Keratinocyte (primary cell): ENCODE results near the gene CLEC9A. TPM values are rescaled to one million over a fixed set of nuclear protein-coding genes. Genes with fewer than 3 reads are reported as not detected.

ENCODE experiments used
- DNase-seq: peaks from one replicate; pipeline ENCODE4 v3.0.0-alpha.2; 2011; ENCODE audit warnings: low read depth, missing footprints, low spot score
- FAIRE-seq: peaks from 2 replicates; lab custom pipeline; 2011; peaks lifted over from hg19 to GRCh38; lab: Jason Lieb, UNC
- H2AFZ ChIP-seq: 2 replicates; pipeline ENCODE4 v1.6.0; 2012; ENCODE audit warnings: low read length, control low read depth, inconsistent platforms; ENCODE audit not compliant: control insufficient read depth
- H3K27ac ChIP-seq: 2 replicates; pipeline ENCODE4 v1.5.1; 2011; ENCODE audit warnings: low read length; ENCODE audit not compliant: control insufficient read depth, insufficient read depth
- H3K27me3 ChIP-seq: 3 replicates; pipeline ENCODE4 v1.6.0; 2011; ENCODE audit warnings: low read length; ENCODE audit not compliant: control insufficient read depth, insufficient read depth; ENCODE audit errors: extremely low read depth
- H3K36me3 ChIP-seq, 2 experiments: 2 replicates in 1 of 2; 3 replicates in 1 of 2; pipeline ENCODE4 v1.5.1; 2011; ENCODE audit warnings: low read length in 2 of 2, mild to moderate bottlenecking in 1 of 2; ENCODE audit not compliant: control insufficient read depth in 2 of 2, insufficient read depth in 2 of 2; ENCODE audit errors: extremely low read depth in 1 of 2
- H3K4me1 ChIP-seq: 3 replicates; pipeline ENCODE4 v1.5.1; 2011; ENCODE audit warnings: low read length; ENCODE audit not compliant: control insufficient read depth, insufficient read depth; ENCODE audit errors: extremely low read depth
- H3K4me2 ChIP-seq: 3 replicates; pipeline ENCODE4 v1.6.0; 2011; ENCODE audit warnings: low read depth, low read length; ENCODE audit not compliant: control insufficient read depth, insufficient read depth; ENCODE audit errors: extremely low read depth
- H3K4me3 ChIP-seq, 3 experiments: fragments of 200-600 bp in 1 of 3; sonication (generic) in 1 of 3; 2 replicates in 2 of 3; 3 replicates in 1 of 3; pipeline ENCODE4 v1.5.1; 2011 to 2016; ENCODE audit warnings: low read length in 3 of 3, mild to moderate bottlenecking in 3 of 3, control low read depth in 2 of 3, inconsistent platforms in 1 of 3, low read depth in 1 of 3, mixed read lengths in 1 of 3, mixed run types in 1 of 3, moderate library complexity in 1 of 3; ENCODE audit not compliant: control insufficient read depth in 2 of 3, insufficient read depth in 2 of 3; ENCODE audit errors: extremely low read depth in 1 of 3
- H3K79me2 ChIP-seq: 2 replicates; pipeline ENCODE4 v1.6.0; 2012; ENCODE audit warnings: low read length; ENCODE audit not compliant: control insufficient read depth, insufficient read depth
- H3K9ac ChIP-seq: 3 replicates; pipeline ENCODE4 v1.6.0; 2011; ENCODE audit warnings: low read length; ENCODE audit not compliant: control insufficient read depth, insufficient read depth; ENCODE audit errors: extremely low read depth
- H3K9me1 ChIP-seq: 3 replicates; pipeline ENCODE4 v1.6.0; 2011; ENCODE audit warnings: low read length; ENCODE audit not compliant: control insufficient read depth, insufficient read depth; ENCODE audit errors: extremely low read depth
- H3K9me3 ChIP-seq: 2 replicates; pipeline ENCODE4 v1.5.1; 2012; ENCODE audit warnings: low read depth, low read length; ENCODE audit not compliant: control insufficient read depth
- H4K20me1 ChIP-seq: 3 replicates; pipeline ENCODE4 v1.6.0; 2011; ENCODE audit warnings: low read length; ENCODE audit not compliant: control insufficient read depth, insufficient read depth; ENCODE audit errors: extremely low read depth
- EZH2 ChIP-seq: IDR thresholded peaks from one replicate; pipeline ENCODE4 v1.6.1; 2012; ENCODE audit warnings: inconsistent platforms, mild to moderate bottlenecking, low read length, moderate library complexity
- dilution Hi-C: fragments of 300-500 bp; cut with MboI; formaldehyde crosslinking; loops from one replicate; pipeline ENCODE4 v1.7.0; 2020; ENCODE audit warnings: low sequenced_read_pairs; ENCODE audit not compliant: extremely low pct_ligation_motif_present
- polyA plus RNA-seq, 5 experiments: library from polyadenylated mRNA; depleted of rRNA in 3 of 5; stranded (reverse) in 3 of 5; stranded (forward) in 1 of 5; unstranded in 1 of 5; fragments of >200 nt; gene quantifications; 1 replicate in 1 of 5; 2 replicates in 3 of 5; 3 replicates in 1 of 5; pipeline versions ENCODE4 v1.2.1 to v1.2.3, GENCODE V29; 2011 to 2012; ENCODE audit warnings: missing spikeins in 2 of 5, low read depth in 1 of 5, low replicate concordance in 1 of 5
- TF ChIP-seq, protein P1 (sequence below), 3 experiments: IDR thresholded peaks in 1 of 3; conservative IDR thresholded peaks in 1 of 3; optimal IDR thresholded peaks in 1 of 3; 2 replicates in 2 of 3; 3 replicates in 1 of 3; pipeline versions ENCODE3 to v1.5.1; 2011; ENCODE audit warnings: low read length in 3 of 3, mild to moderate bottlenecking in 3 of 3, moderate library complexity in 2 of 3, control low read depth in 1 of 3, inconsistent platforms in 1 of 3; ENCODE audit not compliant: insufficient read depth in 2 of 3; ENCODE audit errors: extremely low read depth in 1 of 3

Gene CLEC9A
- polyA plus RNA-seq, 1 donor (not counting 4 experiments of a cell fraction or from before 2014, with no cell fraction given): not detected

DNA sequence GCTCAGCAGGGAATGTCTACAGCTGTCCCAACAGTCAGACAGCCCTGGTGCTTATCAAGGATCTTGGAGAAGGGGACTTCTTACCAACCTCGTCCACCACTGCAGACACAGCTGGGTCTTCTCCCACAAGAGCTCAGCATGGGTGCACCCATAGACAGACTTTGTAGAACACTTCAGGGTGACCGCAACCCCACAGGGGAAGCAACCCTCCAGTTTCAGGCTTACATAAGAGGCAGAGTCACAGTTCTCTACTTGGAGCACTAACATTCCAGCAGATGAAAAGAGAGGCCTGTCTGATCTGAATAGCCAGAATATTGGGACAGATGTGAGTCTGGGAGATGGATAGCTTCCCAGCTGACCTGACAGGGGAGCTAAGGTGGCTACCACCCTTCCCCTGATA, 71.8 kb downstream of the CLEC9A start:
- Histone ChIP-seq H3K9me1 (no peaks in the 10 kb centered on the region), H3K27ac (no peak overlapping the region), H3K4me1 (no peaks in the 10 kb centered on the region), H3K9me3 (no peaks in the 10 kb centered on the region), H3K27me3 (no peaks in the 10 kb centered on the region), H3K4me3 (no peak overlapping the region), H3K36me3 (no peaks in the 10 kb centered on the region), H2AFZ (no peak overlapping the region), H3K9ac (no peak overlapping the region), H4K20me1 (no peaks in the 10 kb centered on the region), H3K4me2 (no peak overlapping the region), H3K79me2 (no peaks in the 10 kb centered on the region)
- TF ChIP-seq, protein P1, sequence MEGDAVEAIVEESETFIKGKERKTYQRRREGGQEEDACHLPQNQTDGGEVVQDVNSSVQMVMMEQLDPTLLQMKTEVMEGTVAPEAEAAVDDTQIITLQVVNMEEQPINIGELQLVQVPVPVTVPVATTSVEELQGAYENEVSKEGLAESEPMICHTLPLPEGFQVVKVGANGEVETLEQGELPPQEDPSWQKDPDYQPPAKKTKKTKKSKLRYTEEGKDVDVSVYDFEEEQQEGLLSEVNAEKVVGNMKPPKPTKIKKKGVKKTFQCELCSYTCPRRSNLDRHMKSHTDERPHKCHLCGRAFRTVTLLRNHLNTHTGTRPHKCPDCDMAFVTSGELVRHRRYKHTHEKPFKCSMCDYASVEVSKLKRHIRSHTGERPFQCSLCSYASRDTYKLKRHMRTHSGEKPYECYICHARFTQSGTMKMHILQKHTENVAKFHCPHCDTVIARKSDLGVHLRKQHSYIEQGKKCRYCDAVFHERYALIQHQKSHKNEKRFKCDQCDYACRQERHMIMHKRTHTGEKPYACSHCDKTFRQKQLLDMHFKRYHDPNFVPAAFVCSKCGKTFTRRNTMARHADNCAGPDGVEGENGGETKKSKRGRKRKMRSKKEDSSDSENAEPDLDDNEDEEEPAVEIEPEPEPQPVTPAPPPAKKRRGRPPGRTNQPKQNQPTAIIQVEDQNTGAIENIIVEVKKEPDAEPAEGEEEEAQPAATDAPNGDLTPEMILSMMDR (optimal IDR thresholded peaks at IDR 0.05 in 1 of 3, IDR thresholded peaks at IDR 0.05 in 1 of 3, conservative IDR thresholded peaks at IDR 0.05 in 1 of 3; ENCODE audit: extremely low read depth in 1 of 3, insufficient read depth in 2 of 3, low read length in 3 of 3): no peak
- no peak for TF ChIP-seq EZH2
- dilution Hi-C loops: no loop called here
- no peak for FAIRE-seq
- DNase-seq: no peak

DNA sequence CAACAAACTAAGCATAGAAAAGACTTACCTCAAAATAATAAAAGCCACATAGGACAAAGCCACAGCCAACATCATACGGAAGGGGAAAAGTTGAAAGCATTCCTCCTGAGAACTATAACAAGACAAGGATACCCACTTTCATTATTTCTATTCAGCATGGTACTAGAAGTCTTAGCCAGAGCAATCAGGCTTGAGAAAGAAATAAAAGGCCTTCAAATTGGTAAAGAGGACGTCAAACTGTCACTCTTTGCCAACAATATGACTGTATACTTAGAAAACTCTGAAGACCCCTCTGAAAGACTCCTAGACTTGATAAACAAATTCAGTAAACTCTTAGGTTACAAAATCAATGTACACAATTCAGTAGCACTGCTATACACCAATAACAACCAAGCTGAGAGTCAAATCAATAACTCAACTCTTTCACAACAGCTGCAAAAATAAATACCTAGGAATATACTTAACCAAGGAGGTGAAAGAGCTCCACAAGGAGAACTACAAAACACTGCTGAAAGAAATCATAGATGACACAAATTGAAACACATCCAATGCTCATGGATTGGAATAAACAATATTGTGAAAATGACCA, 79.9 kb downstream of the CLEC9A start:
- no peak overlapping the region for H3K9ac ChIP-seq
- no peaks in the 10 kb centered on the region for H3K36me3 ChIP-seq
- H3K27ac ChIP-seq: no peak overlapping the region
- dilution Hi-C loops: no loop called here
- H2AFZ ChIP-seq: no peak overlapping the region
- no peak for DNase-seq
- no peaks in the 10 kb centered on the region for H4K20me1 ChIP-seq
- no peak for FAIRE-seq
- no peaks in the 10 kb centered on the region for H3K79me2 ChIP-seq
- no peak for TF ChIP-seq EZH2
- TF ChIP-seq, protein P1 (optimal IDR thresholded peaks at IDR 0.05 in 1 of 3, IDR thresholded peaks at IDR 0.05 in 1 of 3, conservative IDR thresholded peaks at IDR 0.05 in 1 of 3; ENCODE audit: extremely low read depth in 1 of 3, insufficient read depth in 2 of 3, low read length in 3 of 3): no peak
- no peaks in the 10 kb centered on the region for H3K27me3 ChIP-seq
- H3K4me2 ChIP-seq: no peak overlapping the region
- H3K4me3 ChIP-seq: no peak overlapping the region
- no peaks in the 10 kb centered on the region for H3K9me3 ChIP-seq
- no peaks in the 10 kb centered on the region for H3K4me1 ChIP-seq
- no peaks in the 10 kb centered on the region for H3K9me1 ChIP-seq
